GM12891 (cell line): ENCODE results near the gene CORO2B.

Source experiments
- POLR2A ChIP-seq: IDR thresholded peaks from 2 replicates; pipeline ENCODE4 v1.6.1; 2011; ENCODE audit warnings: low read depth, low read length, control low read depth
- POLR2AphosphoS5 ChIP-seq: IDR thresholded peaks from 2 replicates; pipeline ENCODE4 v1.6.1; 2011; ENCODE audit warnings: low read depth, low read length, control low read depth

GRCh38 chr15:68733666-68734065 is 154.9 kb downstream of the CORO2B start:
- TF ChIP-seq POLR2AphosphoS5: no peak
- no peak for TF ChIP-seq POLR2A
